Dermis microvascular lymphatic vessel endothelial cell (primary cell): ENCODE data around the gene MAPK8. TPM values are rescaled to one million over a fixed set of nuclear protein-coding genes. Genes with fewer than 3 reads are reported as not detected.

Experiments used
- DNase-seq, 2 donors: peaks; one replicate each; pipeline versions ENCODE4 v3.0.0 to v3.0.0-alpha.2; 2010; ENCODE audit warnings: low read depth in 2 of 2
- total RNA-seq: library from RNA; depleted of rRNA; stranded (reverse); fragments of >200 nt; gene quantifications from 2 replicates; pipeline ENCODE4 v1.2.1, GENCODE V29; 2014

MAPK8 gene
- total RNA-seq, 1 donor from 2014 or later: 32.3 TPM

DNA sequence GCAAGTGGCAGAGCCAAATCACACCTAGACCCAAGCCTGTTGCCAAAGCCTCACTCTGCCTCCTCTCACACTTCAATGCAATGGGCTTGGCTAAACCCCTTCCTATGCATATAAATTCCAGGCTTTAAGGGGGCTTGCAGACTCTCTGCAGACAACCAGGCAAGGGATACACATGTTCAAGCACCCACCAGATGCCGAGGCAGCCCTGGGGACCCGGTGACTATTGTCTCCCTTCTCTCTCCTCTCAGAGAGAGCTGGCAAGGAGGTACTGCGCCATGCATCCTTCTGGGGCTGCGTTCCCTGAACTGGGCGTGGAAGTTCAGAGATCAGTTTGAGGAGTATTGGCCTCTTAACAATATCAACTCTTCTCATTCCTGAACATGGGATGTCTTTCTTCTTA, 167.2 kb downstream of the MAPK8 start:
- no peak for DNase-seq

DNA sequence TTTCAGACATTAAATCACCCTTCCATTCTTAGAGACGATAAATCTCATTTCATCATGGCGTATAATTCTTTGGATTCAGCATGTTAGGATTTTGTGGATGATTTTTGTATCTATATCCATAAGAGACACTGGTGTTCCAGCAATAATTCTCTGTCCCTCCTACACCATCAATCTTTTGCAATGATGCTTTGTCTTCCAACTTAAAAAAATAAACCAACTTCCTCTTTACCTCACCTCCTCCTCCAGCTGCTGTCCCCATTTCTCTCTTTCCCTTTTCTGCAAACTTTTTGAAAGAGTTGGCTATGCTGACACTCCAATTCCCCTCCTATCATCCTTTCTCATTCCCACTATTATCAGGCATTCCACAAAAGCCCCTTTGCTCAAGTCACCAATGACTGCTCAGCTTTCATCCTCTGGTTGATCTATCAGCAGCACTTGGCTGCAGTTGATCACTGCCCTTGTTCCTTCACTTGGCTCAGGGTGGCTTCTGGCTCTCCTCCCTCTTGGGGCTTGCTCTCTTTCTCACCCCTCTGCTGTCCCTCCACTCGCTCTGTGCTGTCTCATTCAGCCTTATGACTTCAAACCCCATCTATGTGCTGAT, 168.4 kb downstream of the MAPK8 start:
- DNase-seq: no peak

DNA sequence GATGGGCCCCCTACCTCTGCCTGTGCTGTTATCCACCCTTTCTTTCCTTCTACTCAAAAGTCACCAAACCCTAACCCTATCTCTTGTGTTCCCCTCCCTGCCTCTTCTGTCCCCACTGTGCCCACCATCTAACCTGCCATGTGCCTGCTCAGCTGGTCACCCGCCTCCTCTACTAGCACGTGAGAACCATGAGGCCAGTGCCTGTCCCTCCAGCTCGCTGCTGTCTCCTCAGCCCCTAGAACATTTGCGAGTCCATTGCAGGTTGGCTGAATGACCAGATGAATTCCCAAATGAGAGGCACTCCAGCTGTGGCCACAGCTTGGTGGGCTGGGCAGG, 169.4 kb downstream of the MAPK8 start:
- DNase-seq: no peak

DNA sequence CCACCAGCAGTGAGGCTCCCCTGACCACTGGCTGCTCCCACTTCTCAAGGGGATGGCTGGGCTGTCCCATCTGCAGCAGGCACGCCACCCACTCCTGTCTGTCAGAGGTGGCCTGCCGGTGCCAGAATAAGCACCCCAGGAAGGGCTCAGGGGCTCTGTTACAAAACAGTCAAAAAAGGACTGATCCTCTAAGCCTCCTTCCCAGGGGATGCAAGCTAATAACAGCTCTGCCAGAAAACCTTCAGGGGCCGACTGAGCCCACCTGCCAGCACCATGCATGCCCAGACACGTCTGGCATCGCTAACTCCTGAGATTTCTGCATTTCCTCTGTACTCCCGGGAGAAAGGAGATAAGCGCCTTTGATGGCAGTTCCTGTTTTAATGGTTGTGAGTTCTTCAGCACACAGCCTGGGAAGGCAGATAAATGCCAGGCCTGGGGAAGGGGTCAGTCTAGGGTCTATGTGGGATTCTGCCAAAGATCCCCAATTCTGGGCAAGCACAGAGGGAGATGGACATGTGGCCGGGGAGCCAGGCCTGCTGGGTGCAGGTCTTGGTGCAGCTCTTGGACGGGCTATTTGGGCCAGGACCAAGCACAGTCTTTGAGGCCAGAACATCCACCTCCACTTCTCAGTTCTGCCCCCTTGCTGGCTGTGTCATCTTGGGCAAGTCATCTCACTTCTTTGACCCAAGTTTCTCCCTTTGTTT, 170.0 kb downstream of the MAPK8 start:
- DNase-seq: peak in 1 of 2 donors; percentile 35

DNA sequence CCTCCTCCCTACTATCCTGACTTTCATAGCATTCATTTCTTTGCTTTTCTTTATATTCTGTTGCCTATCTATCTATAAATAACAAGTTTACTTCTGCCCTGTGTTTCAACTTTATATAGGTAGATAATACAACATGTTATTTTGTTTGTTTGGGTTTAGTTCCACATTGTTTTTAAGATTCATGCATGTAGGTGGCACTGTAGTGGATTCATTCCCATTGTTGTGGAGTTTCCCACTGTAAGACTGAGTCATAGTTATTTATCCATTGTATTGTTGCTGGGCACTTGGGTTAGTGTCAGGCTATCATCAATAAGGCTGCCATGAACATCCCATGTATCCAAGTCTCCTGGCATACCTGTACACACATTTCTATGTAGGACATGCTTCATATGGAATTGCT, 170.7 kb downstream of the MAPK8 start:
- peak in 1 of 2 donors; percentile 51 for DNase-seq

DNA sequence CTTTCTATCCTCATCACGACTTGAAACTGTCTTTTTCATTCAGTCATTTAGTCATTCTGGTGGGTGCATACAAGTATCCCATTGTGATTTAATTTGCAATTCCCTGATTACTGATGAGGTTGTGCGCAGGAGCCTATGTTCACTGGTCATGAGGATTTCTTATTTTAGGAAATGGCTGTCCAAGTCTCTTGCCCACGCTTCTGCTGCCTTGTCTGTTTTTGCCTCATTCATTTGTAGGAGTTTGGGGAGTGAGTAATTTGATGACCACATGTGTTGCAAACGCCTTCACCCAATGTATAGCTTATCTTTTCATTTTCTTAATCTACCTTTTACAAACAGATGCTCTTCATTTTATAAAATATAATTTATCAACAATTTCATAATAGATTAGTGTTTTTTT, 171.1 kb downstream of the MAPK8 start:
- no peak for DNase-seq

DNA sequence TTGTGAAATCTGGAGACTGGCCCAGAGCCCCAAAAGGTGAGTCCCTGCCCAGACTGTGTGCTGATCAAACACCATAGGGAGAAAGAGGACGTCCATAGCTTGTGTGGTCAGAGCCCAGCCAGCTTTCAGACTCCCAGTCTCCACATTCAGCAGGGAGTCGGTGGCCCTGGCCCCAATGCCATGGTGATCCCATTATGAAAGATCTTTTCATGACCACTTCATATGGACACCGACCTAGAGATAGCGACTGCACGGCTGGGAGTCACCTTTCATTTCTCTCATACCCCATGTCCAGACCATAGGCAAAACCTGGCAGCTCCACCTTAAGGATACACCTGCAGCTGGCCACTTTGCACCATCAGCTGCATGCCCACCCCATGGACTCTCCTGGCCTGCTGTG, 172.0 kb downstream of the MAPK8 start:
- DNase-seq: no peak

DNA sequence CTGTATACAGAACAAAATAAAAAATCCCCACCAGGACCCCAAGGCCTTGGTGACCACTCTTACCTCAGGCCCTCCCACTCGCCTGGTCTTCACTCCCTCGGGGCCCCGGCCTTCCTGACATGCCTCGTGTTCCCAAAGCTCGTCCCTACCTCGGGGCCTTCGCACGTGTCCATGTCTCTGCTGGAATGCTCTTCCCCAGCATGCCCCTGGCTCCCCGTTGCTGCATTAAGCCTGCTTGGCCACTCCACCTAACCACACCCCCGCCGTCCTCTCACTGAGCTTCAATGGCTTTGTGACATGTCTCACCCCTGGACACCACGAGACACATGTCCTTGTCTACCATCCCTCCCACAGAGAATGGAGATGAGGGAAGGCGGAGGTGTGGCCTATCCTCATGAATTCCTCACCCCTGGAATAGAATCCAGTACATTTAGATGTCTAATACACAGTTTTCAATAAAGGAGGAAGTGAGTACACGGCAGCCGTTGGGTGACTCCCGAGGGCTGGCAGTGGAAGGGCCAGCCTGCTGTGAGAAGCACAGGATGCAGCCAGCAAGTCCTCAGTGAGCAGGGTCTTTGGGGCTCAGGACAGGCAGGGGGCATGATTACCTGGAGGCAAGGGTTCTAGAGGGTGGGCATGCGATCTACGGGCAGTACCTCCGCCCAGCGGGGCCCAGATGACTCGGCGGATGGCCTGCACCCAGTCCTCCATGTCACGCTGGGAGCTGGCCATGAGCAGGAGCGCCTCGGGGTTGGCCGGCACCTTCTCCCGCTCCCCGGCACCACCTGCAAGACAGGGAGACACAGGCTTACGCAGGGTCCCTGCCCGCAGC, 172.7 kb downstream of the MAPK8 start:
- DNase-seq: no peak

DNA sequence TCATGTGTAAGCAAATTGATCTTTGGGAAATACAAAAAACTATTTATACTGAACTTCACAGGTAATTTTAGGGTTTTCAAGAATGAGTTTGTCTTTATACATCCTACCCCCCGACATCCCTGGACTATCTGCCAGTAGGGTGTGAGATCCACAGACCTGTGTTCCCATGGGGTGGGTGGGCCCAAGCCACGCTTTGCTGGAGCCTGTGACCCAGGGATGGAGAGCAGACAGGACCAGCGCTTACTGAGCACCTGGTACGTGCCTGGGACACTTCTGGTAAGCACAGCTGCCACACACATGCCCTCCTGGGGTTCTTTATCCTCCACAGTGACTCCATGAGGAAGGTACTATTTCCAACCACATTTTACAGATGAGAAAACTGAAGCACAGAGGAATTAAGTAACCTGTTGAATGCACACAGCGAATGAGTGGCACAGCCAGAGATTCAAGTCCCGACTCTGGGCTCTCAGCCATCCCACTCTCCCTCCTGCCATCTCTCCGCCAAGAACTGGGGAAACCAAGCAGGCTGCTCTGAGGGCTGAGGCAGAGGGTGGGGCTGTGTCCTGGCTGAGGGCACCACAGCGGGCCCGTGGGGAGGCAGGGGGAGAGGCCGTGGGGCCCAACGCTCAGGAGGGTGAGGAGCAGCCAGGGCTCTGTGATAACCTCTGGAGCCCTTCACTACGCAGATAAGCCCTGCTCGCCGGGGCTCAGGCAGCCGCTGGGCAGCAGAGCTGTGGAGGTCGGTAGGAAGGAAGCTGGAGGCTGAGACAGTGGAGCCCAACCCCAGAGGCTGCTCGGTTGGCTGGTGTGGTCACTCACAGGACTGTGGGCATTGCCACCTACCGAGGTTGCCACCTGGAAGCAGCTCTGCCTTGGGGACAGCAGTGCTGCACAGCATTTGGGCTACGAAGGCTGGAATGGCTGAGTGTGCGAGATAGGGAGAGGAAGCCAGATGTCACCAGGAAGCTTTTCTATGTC, 174.2 kb downstream of the MAPK8 start:
- no peak for DNase-seq

DNA sequence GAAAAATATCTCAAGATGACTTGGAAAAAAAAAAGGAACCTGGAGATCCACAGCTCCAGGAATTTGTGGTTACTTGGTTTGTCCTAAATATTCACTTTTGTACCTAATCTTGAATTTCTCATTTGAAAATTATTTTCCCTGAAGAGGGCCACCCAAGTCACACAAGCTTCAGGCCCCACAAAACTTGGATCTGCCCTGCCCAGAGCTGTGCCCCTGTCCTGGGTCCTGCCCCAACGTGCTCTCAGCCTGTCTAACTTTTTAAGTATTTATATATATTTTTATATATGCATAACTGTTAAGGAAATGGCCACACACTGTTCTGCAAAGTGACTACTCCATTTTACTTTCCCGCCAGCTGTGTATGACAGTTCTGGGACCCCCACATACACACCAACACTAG, 174.9 kb downstream of the MAPK8 start:
- no peak for DNase-seq

DNA sequence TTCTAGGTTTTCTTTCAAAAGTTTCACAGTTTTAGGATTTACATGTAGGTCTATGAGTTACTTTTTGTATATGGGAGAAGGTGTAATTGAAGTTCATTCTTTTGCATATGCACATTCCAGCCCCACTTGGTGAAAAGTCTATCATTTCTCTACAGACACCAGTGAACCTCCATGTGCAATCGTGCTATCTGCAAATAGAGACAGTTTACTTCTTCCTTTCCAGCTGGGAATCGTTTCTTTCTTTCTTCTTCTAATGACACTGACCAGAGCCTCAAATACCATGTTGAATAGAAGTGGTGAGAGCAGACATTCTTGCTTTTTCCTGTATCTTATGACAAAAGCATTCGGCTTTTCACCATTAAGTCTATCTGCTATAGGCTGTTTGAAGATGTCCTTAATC, 175.7 kb downstream of the MAPK8 start:
- no peak for DNase-seq

DNA sequence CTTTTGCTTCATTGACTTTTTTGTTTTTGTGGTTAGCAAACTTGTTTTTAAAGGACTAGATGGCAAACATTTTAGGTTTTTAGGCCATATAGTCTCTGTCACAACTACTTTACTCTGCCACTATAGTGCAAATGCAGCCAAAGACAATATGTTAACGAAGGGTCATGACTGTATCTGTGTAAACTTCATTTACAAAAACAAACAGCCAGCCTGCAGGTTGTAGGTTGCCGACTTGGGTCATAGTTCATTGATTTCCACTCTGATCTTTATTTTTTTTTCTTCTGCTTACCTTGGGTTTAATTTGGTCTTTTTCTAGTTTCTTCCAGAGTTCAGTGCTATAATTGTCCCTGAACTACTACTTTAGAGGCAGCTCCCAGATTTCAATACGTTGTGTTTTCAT, 178.4 kb downstream of the MAPK8 start:
- no peak for DNase-seq

DNA sequence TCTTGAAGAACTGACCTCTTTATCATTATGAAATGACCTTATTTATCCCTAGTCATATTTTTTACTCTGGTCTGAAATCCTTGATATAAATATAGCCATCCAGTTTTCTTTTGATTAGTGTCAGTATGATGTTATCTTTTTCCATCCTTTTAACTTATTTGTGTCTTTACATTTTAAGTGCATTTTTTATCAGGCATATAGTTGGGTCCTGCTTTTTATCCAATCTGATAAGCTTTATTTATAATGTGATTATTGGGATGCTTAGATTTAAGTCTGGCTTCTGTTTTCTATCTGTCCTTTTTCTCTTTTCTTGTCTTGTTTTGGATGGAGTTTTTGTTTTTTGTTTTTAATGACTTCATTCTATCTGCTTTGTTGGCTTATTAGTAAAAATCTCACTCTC, 179.2 kb downstream of the MAPK8 start:
- DNase-seq: no peak

DNA sequence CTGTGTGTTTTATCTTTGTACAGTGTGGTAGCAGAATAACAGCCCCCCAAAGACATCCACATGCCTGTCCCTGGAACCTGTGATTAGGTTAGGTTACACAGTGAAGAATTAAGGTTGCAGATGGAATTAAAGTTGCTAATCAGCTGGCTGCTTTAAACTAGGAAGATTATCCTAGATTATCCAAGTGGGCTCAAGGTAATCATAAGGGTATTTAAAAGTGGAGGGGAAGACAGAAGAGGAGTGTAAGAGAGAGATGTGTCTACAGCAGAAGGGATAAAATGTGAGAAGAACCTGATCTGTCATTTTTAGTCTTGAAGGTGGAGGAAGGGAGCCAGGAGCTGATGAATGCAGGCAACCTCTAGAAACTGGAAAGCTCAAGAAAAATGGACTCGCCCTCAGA, 180.8 kb downstream of the MAPK8 start:
- no peak for DNase-seq

Other genes starting within 250 kb of the MAPK8 start
- gene FRMPD2, start 32.0 kb upstream of the MAPK8 start, total RNA-seq: 0.13 TPM in 2 replicates